ENCODE measurements around the gene ANKS1A. TPM values are rescaled to one million over a fixed set of nuclear protein-coding genes. Genes with fewer than 3 reads are reported as not detected.

Gene ANKS1A
- total RNA-seq, 1 experiment from 2014 or later = 35.0 TPM

- CTCF ChIA-PET = no interaction called here
- ATAC-seq = no peak
- Mint-ChIP-seq H3K27ac (no peak overlapping the region), H3K4me3 (no peak overlapping the region), H3K9me3 (no peaks in the 10 kb centered on the region), H3K36me3 (no peaks in the 10 kb centered on the region), H3K27me3 (ENCODE audit: low read depth) (no peaks in the 10 kb centered on the region), H3K4me1 (0 out of 2 replicates have a peak, but pooled peaks cover 2% of the 10 kb centered on the region)
- DNase-seq (ENCODE audit: low spot score) = no peak
- TF ChIP-seq ZNF396 (CRISPR knock-in tag; IDR thresholded peaks at IDR 0.05; ENCODE audit: borderline replicate concordance) = no peak
- TF ChIP-seq MYBL2 (CRISPR knock-in tag; IDR thresholded peaks at IDR 0.05) = no peak
- no peak for TF ChIP-seq RORB (CRISPR knock-in tag; IDR thresholded peaks at IDR 0.05)
- TF ChIP-seq IRF2 (CRISPR knock-in tag; IDR thresholded peaks at IDR 0.05; ENCODE audit: borderline replicate concordance, low read depth) = no peak
- no peak for TF ChIP-seq ZSCAN18 (CRISPR knock-in tag; IDR thresholded peaks at IDR 0.05)
- no peak for TF ChIP-seq TP53 (CRISPR knock-in tag; IDR thresholded peaks at IDR 0.05)
- TF ChIP-seq STAT6 (CRISPR knock-in tag; conservative IDR thresholded peaks at IDR 0.05; ENCODE audit: low read depth) = no peak
- TF ChIP-seq RELA (CRISPR knock-in tag; IDR thresholded peaks at IDR 0.05; ENCODE audit: borderline replicate concordance) = no peak
- TF ChIP-seq SP1 (CRISPR knock-in tag; conservative IDR thresholded peaks at IDR 0.05) = no peak
- TF ChIP-seq, protein P1, sequence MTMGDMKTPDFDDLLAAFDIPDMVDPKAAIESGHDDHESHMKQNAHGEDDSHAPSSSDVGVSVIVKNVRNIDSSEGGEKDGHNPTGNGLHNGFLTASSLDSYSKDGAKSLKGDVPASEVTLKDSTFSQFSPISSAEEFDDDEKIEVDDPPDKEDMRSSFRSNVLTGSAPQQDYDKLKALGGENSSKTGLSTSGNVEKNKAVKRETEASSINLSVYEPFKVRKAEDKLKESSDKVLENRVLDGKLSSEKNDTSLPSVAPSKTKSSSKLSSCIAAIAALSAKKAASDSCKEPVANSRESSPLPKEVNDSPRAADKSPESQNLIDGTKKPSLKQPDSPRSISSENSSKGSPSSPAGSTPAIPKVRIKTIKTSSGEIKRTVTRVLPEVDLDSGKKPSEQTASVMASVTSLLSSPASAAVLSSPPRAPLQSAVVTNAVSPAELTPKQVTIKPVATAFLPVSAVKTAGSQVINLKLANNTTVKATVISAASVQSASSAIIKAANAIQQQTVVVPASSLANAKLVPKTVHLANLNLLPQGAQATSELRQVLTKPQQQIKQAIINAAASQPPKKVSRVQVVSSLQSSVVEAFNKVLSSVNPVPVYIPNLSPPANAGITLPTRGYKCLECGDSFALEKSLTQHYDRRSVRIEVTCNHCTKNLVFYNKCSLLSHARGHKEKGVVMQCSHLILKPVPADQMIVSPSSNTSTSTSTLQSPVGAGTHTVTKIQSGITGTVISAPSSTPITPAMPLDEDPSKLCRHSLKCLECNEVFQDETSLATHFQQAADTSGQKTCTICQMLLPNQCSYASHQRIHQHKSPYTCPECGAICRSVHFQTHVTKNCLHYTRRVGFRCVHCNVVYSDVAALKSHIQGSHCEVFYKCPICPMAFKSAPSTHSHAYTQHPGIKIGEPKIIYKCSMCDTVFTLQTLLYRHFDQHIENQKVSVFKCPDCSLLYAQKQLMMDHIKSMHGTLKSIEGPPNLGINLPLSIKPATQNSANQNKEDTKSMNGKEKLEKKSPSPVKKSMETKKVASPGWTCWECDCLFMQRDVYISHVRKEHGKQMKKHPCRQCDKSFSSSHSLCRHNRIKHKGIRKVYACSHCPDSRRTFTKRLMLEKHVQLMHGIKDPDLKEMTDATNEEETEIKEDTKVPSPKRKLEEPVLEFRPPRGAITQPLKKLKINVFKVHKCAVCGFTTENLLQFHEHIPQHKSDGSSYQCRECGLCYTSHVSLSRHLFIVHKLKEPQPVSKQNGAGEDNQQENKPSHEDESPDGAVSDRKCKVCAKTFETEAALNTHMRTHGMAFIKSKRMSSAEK (CRISPR knock-in tag; IDR thresholded peaks at IDR 0.05; ENCODE audit: borderline replicate concordance) = no peak
- no peak for TF ChIP-seq CTCF (IDR thresholded peaks at IDR 0.05)
- no peak for TF ChIP-seq GTF2I (CRISPR knock-in tag; conservative IDR thresholded peaks at IDR 0.05)
- TF ChIP-seq NR2C2 (CRISPR knock-in tag; IDR thresholded peaks at IDR 0.05) = no peak
- TF ChIP-seq, protein P2, sequence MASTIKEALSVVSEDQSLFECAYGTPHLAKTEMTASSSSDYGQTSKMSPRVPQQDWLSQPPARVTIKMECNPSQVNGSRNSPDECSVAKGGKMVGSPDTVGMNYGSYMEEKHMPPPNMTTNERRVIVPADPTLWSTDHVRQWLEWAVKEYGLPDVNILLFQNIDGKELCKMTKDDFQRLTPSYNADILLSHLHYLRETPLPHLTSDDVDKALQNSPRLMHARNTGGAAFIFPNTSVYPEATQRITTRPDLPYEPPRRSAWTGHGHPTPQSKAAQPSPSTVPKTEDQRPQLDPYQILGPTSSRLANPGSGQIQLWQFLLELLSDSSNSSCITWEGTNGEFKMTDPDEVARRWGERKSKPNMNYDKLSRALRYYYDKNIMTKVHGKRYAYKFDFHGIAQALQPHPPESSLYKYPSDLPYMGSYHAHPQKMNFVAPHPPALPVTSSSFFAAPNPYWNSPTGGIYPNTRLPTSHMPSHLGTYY (CRISPR knock-in tag; IDR thresholded peaks at IDR 0.05) = no peak
- no peak for TF ChIP-seq OVOL2 (CRISPR knock-in tag; IDR thresholded peaks at IDR 0.05; ENCODE audit: borderline replicate concordance)
- TF ChIP-seq, protein P3, sequence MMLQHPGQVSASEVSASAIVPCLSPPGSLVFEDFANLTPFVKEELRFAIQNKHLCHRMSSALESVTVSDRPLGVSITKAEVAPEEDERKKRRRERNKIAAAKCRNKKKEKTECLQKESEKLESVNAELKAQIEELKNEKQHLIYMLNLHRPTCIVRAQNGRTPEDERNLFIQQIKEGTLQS (CRISPR knock-in tag; conservative IDR thresholded peaks at IDR 0.05) = no peak
- no peak for TF ChIP-seq HMGXB4 (CRISPR knock-in tag; IDR thresholded peaks at IDR 0.05)
- TF ChIP-seq ZNF121 (CRISPR knock-in tag; IDR thresholded peaks at IDR 0.05) = no peak
- POLR2A ChIA-PET = no interaction called here
Observed at GRCh38 chr6:34958734-34959133, 69.7 kb downstream of the ANKS1A start.

All from WTC11 (cell line).